Mesodermal cell (in vitro differentiated cells): ENCODE results near the gene MS4A14.

ENCODE experiments used
- H3K27ac ChIP-seq: 2 replicates; pipeline ENCODE4 v1.7.0; 2013; ENCODE audit warnings: mild to moderate bottlenecking, low read depth, low read length, moderate library complexity; ENCODE audit not compliant: severe bottlenecking
- H3K36me3 ChIP-seq: 2 replicates; pipeline ENCODE4 v1.7.1; 2013; ENCODE audit warnings: mild to moderate bottlenecking, low read length, moderate library complexity; ENCODE audit not compliant: control insufficient read depth, insufficient read depth
- H3K4me1 ChIP-seq: one replicate; pipeline ENCODE4 v1.7.1; 2013; ENCODE audit warnings: mild to moderate bottlenecking, low read length; ENCODE audit not compliant: insufficient read depth, control insufficient read depth, poor library complexity, severe bottlenecking
- H3K4me3 ChIP-seq: 2 replicates; pipeline ENCODE4 v1.7.0; 2013; ENCODE audit warnings: low read length, control low read depth, mild to moderate bottlenecking; ENCODE audit not compliant: insufficient read depth, poor library complexity, severe bottlenecking; ENCODE audit errors: extremely low read depth
- H3K9me3 ChIP-seq: 2 replicates; pipeline ENCODE4 v1.7.1; 2013; ENCODE audit warnings: mild to moderate bottlenecking, low read length, moderate library complexity; ENCODE audit not compliant: control insufficient read depth
- WGBS, 2 experiments: methylation state at CpG; one replicate each; pipeline ENCODE4 v1.1.5; 2013; ENCODE audit warnings: missing lambda C conversion rate in 2 of 2; ENCODE audit not compliant: insufficient coverage in 2 of 2; 5-methylcytosine and 5-hydroxymethylcytosine counted together

MS4A14 gene

DNA sequence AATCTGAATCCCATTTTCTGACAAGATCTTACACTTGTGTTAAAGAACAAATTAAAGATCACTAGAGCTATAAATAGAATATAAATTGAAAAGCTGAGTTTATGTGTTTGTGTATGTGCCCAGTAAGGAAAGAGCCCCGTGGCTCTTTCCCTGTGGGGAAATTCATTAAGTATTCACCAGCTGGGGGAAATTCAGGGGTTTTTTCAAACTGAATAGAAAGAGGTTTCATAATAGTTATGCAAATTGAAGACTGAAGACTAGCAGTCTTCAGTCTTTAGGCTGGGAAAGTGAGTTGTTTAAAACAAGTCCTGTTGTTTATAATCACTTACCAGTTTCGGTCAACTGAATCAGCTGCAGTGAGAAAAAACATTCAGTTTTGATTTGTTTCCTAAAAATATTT, 29.2 kb upstream of the MS4A14 start:
- Histone ChIP-seq H3K9me3 (no peaks in the 10 kb centered on the region), H3K4me1 (no peaks in the 10 kb centered on the region), H3K4me3 (no peak overlapping the region), H3K36me3 (no peaks in the 10 kb centered on the region), H3K27ac (no peak overlapping the region)
- 20 to 38% methylated on average over 1 of the region's 2 CpGs for WGBS, 2 experiments

DNA sequence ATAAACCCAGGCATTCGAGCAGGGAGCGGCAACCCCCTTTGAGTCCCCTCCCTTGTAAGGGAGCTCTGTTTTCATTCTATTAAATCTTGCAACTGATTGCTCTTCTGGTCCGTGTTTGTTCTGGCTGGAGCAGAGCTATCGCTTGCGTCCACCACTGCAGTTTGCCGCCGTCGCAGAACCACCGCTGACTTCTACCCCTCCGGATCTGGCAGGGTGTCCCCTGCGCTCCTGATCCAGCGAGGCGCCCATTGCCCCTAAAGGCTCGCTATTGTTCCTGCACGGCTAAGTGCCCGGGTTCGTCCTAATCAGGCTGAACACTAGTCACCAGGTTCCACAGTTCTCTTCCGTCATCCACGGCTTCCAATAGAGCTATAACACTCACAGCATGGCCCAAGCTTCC, 28.4 kb upstream of the MS4A14 start:
- no peak overlapping the region for H3K27ac ChIP-seq
- H3K36me3 ChIP-seq: no peaks in the 10 kb centered on the region
- WGBS, 2 experiments: 95 to 97% methylated on average over 17 to 19 of the region's 19 CpGs
- no peaks in the 10 kb centered on the region for H3K4me1 ChIP-seq
- no peaks in the 10 kb centered on the region for H3K9me3 ChIP-seq
- no peak overlapping the region for H3K4me3 ChIP-seq

DNA sequence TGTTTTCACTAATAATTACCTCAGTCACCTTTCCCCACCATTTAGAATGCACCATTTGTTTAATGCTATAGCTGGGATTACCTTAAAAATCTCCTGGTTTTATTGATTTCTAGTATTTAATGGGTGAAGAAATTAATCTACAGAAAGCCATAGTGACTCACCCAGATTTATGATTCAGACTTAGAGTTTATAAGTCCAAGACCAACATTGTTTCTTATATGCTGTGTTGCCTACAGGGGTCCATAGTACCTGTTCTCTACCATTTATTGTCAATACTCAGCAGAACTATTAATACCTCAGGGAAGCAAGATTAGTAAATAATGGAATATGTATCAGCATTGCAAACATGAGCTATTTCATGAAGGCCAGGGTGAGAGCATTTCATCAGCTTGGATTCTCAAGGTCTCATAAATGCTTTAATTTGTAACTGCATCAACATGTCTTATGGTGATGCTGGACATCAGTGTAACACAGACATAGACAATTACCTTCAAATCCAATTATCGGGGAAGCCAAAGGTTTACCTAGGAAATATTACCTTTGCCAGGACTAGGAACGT, 25.9 kb upstream of the MS4A14 start:
- no peak overlapping the region for H3K4me3 ChIP-seq
- WGBS, 2 experiments: 70 to 100% methylated on average over 1 of the region's 2 CpGs
- H3K9me3 ChIP-seq: no peaks in the 10 kb centered on the region
- no peaks in the 10 kb centered on the region for H3K4me1 ChIP-seq
- H3K36me3 ChIP-seq: no peaks in the 10 kb centered on the region
- H3K27ac ChIP-seq: no peak overlapping the region

DNA sequence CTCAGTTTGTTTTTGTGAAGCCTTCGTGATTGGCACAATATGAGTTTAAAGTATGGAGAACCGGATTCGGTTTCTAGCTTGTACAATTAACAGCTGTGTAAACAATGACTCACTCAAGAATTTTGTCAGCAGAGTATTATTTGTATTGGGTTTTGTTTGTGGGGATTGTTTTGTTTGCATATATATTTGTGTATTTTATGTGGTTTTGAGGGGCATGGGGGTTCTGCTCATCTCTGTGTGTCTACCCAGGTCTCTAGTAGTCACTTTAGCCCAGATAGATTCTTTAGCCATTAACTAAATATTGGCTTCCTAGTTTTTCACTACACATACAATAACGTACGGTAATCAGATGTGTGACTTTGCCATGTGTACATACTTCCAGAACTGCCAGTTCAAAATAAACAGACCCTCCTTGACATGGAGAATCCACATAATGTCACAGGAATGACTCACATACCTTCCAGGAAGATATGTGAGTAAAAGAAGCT, 25.4 kb upstream of the MS4A14 start:
- Histone ChIP-seq H3K27ac (no peak overlapping the region), H3K36me3 (no peaks in the 10 kb centered on the region)

DNA sequence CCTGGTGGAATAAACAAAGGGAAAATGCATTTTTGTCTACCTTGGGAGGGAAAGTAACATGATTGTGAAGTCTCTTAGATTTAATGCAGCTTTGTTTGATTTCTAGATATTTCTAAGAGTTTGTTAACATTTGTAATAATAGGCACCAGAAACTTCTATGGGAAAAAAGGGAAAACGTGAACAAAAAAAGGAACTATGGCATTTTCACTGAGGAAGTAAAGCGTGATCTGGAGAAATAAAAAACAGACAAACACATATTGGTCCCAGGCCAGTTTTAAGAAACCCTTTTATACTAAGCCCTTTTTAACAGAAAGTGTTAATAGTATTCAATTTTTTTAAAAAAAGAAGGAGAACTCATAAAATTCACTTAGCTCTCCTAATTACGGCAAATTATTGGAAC, 24.9 kb upstream of the MS4A14 start:
- no peaks in the 10 kb centered on the region for H3K4me1 ChIP-seq
- H3K9me3 ChIP-seq: no peaks in the 10 kb centered on the region
- no peak overlapping the region for H3K27ac ChIP-seq
- no CpG with 5 or more reads among the region's 3 CpGs for WGBS, 2 experiments
- H3K36me3 ChIP-seq: no peaks in the 10 kb centered on the region
- no peak overlapping the region for H3K4me3 ChIP-seq

More for the DNA sequence above, 25.4 kb upstream of the MS4A14 start:
- H3K4me3 ChIP-seq: no peak overlapping the region
- 85 to 94% methylated on average over 3 to 5 of the region's 5 CpGs for WGBS, 2 experiments
- no peaks in the 10 kb centered on the region for H3K4me1 ChIP-seq
- no peaks in the 10 kb centered on the region for H3K9me3 ChIP-seq

DNA sequence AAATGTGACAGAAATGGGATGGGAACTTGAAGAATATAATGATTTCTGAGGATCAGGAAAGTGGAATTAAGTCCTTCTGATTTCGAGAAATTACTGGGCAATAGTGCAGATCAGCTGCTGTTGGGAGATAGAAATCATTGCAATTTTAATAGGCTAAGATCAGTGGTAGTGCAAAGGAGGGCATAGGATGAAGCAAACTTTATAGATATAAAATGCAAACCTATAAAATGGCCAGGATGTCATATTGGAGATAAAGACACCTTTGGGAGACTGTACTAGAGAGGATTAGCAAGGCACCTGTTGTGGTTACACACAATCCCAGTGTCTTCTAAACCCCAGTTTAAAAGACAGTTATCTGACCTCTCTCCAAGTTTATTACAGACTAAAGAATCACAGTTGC, 24.4 kb upstream of the MS4A14 start:
- WGBS, 2 experiments: 67 to 100% methylated on average over 1 of the region's 1 CpG
- H3K27ac ChIP-seq: no peak overlapping the region

DNA sequence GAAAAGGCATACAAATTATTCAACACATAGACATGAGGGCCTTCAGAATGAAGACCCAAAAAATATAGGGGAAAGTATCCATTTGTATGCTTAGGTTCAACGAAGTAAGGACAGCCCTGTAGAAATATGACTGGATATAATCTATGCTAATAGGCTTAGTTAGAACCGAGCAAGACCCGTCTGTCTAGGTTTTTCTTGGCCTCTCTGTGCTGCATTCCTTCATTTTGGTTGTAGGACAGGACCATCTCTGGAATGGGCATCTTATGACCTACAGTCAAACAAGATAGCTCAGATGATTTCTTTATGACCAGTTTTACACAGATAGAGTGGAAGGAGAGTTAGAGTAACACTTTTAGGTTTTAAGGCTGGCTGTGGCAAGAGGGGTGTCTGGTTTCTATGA, 23.5 kb upstream of the MS4A14 start:
- H3K36me3 ChIP-seq: no peaks in the 10 kb centered on the region

More for the DNA sequence above, 24.4 kb upstream of the MS4A14 start:
- H3K4me3 ChIP-seq: no peak overlapping the region
- no peaks in the 10 kb centered on the region for H3K4me1 ChIP-seq
- H3K36me3 ChIP-seq: no peaks in the 10 kb centered on the region
- H3K9me3 ChIP-seq: no peaks in the 10 kb centered on the region

DNA sequence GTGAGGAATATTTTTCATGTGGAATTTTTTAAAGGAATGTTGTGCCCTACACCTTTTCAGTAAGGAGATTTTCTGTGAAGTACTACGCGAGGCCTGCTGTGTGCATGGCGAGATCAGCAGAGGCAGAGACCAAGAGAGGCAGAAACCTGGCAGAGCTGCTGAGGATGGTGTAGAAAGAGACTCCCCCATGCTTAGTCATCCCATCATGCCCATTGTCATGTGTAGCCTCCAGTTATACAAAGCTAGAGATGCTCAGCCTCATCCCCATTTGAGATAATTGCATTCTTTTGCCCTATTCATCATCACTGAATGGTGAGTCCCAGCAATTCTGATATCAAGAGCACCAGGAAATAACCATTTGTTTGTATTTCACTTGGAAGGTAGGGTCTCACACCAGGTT, 20.9 kb upstream of the MS4A14 start:
- H3K4me1 ChIP-seq: no peaks in the 10 kb centered on the region
- 100% methylated on average over 3 of the region's 3 CpGs; no CpG with 5 or more reads in 1 of the 2 experiments for WGBS, 2 experiments

More for the DNA sequence above, 23.5 kb upstream of the MS4A14 start:
- no peak overlapping the region for H3K4me3 ChIP-seq
- H3K4me1 ChIP-seq: no peaks in the 10 kb centered on the region
- 92 to 100% methylated on average over 2 of the region's 3 CpGs for WGBS, 2 experiments
- H3K9me3 ChIP-seq: no peaks in the 10 kb centered on the region
- no peak overlapping the region for H3K27ac ChIP-seq

DNA sequence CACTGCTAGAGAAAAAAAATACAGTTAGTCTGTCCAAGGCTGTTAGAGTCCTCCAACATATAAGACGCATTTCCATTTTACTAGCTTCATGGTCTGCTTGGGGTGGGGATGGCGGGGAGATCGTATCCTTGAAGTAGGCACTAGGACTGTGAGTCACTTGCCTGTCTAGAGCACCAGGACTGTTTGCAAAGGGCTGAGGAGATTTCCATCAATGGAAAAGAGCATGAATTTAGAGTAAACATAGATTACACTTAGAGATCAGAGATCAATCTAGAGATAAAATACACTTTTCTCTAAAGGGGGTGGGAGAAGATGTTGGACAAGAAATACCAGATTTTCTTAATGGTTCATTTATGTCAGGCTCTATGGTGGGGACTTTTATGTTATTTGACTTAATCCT, 19.7 kb upstream of the MS4A14 start:
- Histone ChIP-seq H3K9me3 (no peaks in the 10 kb centered on the region), H3K36me3 (no peaks in the 10 kb centered on the region), H3K4me1 (no peaks in the 10 kb centered on the region), H3K27ac (no peak overlapping the region), H3K4me3 (no peak overlapping the region)
- WGBS, 2 experiments: 96% methylated on average over 3 of the region's 3 CpGs; no CpG with 5 or more reads in 1 of the 2 experiments

More for the DNA sequence above, 20.9 kb upstream of the MS4A14 start:
- H3K9me3 ChIP-seq: no peaks in the 10 kb centered on the region
- no peak overlapping the region for H3K4me3 ChIP-seq
- no peak overlapping the region for H3K27ac ChIP-seq
- no peaks in the 10 kb centered on the region for H3K36me3 ChIP-seq

DNA sequence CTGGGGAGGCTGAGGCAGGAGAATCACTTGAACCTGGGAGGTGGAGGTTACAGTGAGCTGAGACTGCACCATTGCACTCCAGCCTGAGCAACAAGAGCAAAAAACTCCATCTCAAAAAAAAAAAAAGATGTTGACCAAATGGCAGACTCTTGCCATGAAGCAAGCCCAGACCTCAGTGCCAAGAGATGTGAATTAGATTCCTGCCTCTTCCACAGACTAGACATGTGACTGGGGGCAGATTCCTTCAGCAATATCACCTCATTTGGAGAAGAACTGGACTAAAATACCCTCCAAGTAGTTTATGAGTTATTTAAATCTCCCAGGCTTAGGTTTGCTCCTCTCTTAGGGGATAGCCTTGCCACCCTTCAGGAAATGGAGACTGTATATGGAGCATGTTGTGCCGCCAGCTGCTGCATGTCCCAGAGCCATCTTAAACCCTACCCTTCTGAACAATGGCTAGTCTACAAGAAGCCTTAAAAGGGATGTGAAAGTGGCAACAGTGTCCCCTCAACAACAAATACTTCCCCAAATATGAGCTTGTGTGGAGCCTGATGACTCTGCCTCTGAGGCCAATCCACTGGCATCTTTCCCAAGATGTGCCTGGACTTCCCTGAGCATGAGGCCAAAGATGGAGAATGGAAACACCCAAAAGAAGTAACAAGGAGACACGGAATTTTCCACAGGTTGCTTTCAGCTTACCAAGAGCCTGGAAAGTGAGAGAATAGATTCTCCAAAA, 18.7 kb upstream of the MS4A14 start:
- no peaks in the 10 kb centered on the region for H3K4me1 ChIP-seq
- H3K36me3 ChIP-seq: no peaks in the 10 kb centered on the region
- no CpG with 5 or more reads among the region's 2 CpGs for WGBS, 2 experiments
- no peak overlapping the region for H3K4me3 ChIP-seq
- H3K9me3 ChIP-seq: no peaks in the 10 kb centered on the region
- H3K27ac ChIP-seq: no peak overlapping the region

DNA sequence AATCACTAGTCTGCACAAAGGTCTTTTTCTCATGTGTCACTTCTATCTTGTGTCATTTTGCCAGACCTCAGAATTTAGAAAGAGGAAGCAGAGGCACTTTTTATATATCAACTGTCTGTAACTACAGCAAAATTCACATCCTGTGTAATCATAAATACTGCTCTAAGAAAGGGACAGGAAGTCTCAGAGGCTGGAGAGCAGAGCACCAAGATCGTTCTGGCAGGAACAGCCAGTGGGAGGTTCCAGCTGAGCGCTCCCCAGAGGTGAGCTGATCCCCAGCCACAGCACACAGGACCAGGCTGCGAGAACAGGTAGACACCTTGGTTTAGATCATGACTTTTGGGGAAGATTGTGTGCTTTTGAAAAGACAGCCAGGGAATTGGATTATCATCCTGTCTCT, 17.9 kb upstream of the MS4A14 start, which contains the start of gene MS4A7:
Gene MS4A7, plus strand, starts transcription at position 179 of the 400 bp plus-strand sequence. CDS start 4,610 bp downstream, outside the sequence.
- Histone ChIP-seq H3K4me1 (no peaks in the 10 kb centered on the region), H3K36me3 (no peaks in the 10 kb centered on the region)
- 75 to 81% methylated on average over 2 of the region's 3 CpGs for WGBS, 2 experiments

More for the DNA sequence above, 17.9 kb upstream of the MS4A14 start, which contains the start of gene MS4A7:
- Histone ChIP-seq H3K9me3 (no peaks in the 10 kb centered on the region), H3K4me3 (no peak within 1 kb of the TSS), H3K27ac (no peak within 1 kb of the TSS)
